GM18502 (cell line): ENCODE data around the gene ZBP1.

ENCODE experiments used
- ATAC-seq: cut with Tn5 transposase; IDR thresholded peaks from one replicate; pipeline ENCODE4 v1.9.1; 2021; ENCODE audit warnings: mild to moderate bottlenecking; ENCODE audit not compliant: unreplicated experiment, poor library complexity

The ZBP1 gene

DNA sequence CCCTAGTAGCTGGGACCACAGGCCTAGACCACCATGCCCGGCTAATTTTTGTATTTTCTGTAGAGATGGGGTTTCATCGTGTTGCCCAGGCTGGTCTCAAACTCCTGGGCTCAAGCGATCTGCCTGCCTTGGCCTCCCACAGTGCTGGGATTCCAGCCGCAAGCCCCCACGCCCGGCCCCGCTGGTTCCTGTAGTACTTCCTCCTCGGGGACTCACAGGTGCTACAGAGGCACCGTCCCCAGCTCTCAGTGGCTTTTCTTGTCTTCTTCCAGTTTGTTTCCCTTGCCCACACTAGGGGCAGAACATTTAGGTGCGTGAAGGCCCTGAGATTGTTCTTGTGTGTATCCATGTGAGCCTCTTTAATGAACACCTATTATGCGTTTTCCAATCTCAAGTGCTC, 773 bp upstream of the ZBP1 start:
- no peak for ATAC-seq

GRCh38 chr20:57619051-57619831, 985 bp downstream of the ZBP1 start:
- peak; percentile 62 for ATAC-seq

GRCh38 chr20:57618764-57619050, 1.5 kb downstream of the ZBP1 start:
- ATAC-seq, result peak; percentile 3

DNA sequence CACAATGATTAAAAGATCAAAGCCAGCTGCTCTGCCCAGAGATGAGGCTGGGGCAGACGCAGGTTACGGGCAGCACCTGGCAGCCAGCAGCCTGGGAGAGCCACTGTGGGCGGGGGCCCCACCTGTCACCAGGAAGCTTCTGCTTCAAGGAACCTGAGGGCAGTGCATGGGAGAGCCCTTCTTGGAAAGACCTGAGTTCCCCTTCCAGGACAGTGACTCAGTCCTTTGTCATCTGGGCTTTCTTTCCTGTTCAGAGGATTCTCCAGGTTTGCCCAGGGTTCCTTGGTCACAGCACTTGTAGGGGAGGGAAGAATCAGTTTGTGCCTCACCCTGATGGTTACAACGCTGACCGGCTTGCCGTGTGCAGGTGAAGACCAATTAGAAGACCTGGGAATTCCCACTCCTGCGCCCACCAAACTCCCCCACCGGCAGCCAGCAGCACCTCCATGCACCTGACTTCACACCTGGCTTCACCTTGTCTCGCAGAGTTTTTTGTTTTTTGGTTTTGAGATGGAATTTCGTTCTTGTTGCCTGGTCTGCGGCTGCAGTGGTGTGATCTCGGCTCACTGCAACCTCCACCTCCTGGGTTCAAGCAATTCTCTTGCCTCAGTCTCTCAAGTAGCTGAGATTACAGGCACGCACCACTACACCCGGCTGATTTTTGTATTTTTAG, 2.0 kb downstream of the ZBP1 start:
- no peak for ATAC-seq

- ATAC-seq, result no peak
Measured at GRCh38 chr20:57617079-57617795, 3.0 kb downstream of the ZBP1 start.

- ATAC-seq, result no peak
Measured at GRCh38 chr20:57616143-57616951, 3.9 kb downstream of the ZBP1 start.

DNA sequence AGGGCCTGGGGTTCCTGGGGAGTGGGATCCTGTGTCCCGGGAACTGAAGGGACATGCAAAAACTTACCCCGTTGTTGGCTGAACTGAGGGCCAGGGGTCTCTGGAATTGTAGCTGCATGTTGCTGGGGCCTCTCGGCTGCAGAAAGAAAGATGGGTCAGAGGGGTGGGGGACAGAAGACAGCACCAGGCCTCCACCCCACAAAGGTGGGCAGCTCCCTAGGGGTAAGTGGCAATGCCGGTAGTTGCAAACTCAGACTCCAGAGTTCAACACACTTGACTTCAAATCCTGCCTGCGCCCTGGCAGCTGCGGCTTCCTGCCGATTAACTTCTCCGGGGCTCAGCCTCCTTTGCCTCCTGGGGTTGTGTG, 4.8 kb downstream of the ZBP1 start:
- no peak for ATAC-seq

DNA sequence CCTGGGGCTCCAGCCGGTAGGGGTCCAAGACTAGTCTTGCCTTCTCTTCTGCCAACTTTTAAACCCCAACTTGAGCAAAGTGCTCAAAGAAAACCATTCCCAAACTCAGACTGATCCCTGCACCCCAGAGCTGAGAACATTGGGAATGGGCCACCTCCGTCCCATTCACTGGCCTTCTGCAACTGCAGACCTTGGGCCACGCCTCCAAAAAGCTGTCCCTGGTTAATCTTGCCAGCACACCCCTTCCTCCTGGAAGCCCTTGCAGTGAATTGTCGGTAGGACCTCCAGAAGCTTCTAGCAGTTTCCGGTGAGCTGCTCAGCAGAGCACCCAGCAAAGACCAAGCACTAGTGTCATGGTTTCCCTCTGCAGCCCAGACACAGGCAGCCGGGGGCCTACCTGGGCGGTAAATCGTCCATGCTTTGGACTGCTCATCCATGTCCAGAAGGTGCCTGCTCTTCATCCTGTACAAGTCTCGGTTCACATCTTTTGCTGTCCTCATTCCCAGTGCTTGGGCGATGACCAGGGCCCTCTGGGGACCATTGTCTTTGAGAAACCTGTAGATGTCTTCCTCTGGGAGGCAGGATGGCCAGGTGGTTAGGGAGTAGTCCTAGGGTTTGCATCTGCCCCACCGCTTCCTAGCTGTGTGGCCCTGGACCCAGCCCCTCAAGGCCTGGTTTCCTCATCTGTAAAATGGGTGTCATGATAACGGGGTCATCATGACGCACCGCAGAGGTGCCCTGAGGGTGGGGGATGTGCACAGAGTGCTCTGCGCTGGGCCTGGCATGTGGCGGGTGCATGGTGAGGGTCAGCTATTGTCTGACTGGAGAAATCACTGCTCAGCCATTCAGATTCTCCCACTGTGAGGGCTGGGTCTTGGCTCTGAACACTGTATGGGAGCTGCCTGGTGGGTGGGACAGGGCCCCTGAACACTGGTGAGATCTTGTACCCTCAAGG, 5.5 kb downstream of the ZBP1 start:
- ATAC-seq, result no peak

- no peak for ATAC-seq
Measured at GRCh38 chr20:57613481-57613921, 6.7 kb downstream of the ZBP1 start.

DNA sequence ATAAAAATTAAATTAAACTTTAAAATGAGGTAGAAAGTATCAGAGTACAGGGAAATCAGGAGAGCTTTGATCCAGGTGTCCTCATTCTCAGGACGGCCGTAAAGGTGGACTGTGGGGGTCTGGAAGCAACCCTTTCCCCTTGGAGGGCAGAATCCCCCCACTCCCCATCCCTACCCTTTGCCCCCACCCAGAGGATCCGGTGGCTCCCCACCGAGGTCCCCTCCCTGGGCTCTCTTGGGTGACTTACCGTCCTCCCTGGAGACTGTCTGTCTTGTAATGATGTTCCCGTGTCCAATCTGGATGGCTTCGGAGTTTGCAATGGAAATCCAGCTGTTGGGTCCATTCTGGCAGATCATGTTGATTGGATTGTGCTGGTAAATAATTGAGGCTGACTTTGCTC, 7.3 kb downstream of the ZBP1 start:
- no peak for ATAC-seq

- ATAC-seq, result no peak
Measured at GRCh38 chr20:57612436-57612835, 7.8 kb downstream of the ZBP1 start.

GRCh38 chr20:57611586-57612311, 8.5 kb downstream of the ZBP1 start:
- no peak for ATAC-seq

GRCh38 chr20:57610261-57610952, 9.8 kb downstream of the ZBP1 start:
- no peak for ATAC-seq

GRCh38 chr20:57609842-57610167, 10.4 kb downstream of the ZBP1 start:
- no peak for ATAC-seq

DNA sequence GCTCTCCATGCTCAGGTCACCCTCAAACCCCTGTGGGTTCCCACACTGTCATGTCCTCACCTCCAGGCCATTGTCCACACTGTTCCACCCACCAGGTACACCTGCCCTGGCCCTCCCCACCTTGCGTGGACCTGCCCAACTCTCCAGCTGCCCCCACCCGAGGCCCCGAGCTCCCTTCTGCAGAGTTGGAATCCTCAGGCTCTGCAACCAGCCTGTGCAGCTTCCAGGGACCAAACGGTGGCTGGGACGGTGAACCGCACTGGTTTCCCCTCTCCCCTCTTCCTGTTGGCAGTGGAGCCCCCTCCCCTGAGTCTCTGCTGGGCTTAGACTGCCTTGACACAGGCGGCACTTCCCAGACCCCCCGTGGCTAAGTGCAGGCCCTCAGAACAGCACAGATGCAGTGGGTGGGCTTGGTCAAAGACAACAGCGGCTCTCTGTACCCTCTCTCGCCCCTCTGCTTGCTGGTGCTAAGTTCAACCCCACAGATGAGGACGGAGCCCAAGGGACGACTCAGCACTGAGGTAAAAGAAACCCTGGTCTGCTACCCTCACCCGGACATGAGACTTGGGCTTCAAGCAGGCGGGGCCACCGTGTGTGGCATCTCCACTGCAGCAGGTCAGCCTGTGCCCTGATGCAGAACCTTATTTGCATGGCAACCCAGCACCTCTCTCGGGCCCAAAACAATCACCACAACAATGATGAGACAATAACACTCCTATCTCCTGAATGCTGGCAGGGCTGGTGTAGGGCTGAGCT, 11.0 kb downstream of the ZBP1 start:
- ATAC-seq, result no peak

- ATAC-seq, result no peak
Measured at GRCh38 chr20:57608516-57608915, 11.7 kb downstream of the ZBP1 start.

- no peak for ATAC-seq
Measured at GRCh38 chr20:57605878-57606277, 14.3 kb downstream of the ZBP1 start.

- no peak for ATAC-seq
Measured at GRCh38 chr20:57605045-57605444, 15.2 kb downstream of the ZBP1 start.
